Peyer's patch (tissue), 4 donors: ENCODE data around the gene RASAL3.

ENCODE experiments used
- CTCF ChIP-seq, 6 experiments: fragments of 450-650 bp in 4 of 6; fragments of 200-600 bp in 2 of 6; sonication (generic) in 1 of 6; IDR thresholded peaks; one replicate each; pipeline ENCODE4 v1.5.1; 2017 to 2019; ENCODE audit warnings: antibody characterized with exemption in 6 of 6, mild to moderate bottlenecking in 3 of 6, moderate library complexity in 1 of 6
- POLR2A ChIP-seq, 2 donors: fragments of 450-650 bp; IDR thresholded peaks; one replicate each; pipeline ENCODE4 v1.5.1; 2017; ENCODE audit warnings: antibody characterized with exemption in 2 of 2, mild to moderate bottlenecking in 2 of 2, moderate library complexity in 2 of 2

GRCh38 chr19:15453906-15454860, 10.2 kb downstream of the RASAL3 start:
- TF ChIP-seq CTCF (IDR thresholded peaks at IDR 0.05) (peak in 1 of 6 experiments; percentile 8), POLR2A (IDR thresholded peaks at IDR 0.05) (no peak)
